Measurements from ENCODE around the gene JMJD1C. TPM values are rescaled to one million over a fixed set of nuclear protein-coding genes. Genes with fewer than 3 reads are reported as not detected.

JMJD1C gene
- total and polyA plus RNA-seq, 10 of the 15 experiments (the other 5 are each of a cell fraction or from before 2014, with no cell fraction given), result 31.2 to 83.3 (median 49.5) TPM

- Histone ChIP-seq H3K27me3 (replicated peaks in 1 of 2; ENCODE audit: control insufficient read depth in 2 of 2, insufficient read depth in 2 of 2, low read length in 1 of 2) (no peaks in the 10 kb centered on the region), H3K9me3 (replicated peaks; ENCODE audit: control insufficient read depth, insufficient read depth, low read length) (no peaks in the 10 kb centered on the region), H3K27ac (ENCODE audit: control insufficient read depth, insufficient read depth) (peak overlapping the region; percentile 81), H3K4me2 (ENCODE audit: control insufficient read depth, insufficient read depth) (peak overlapping the region; percentile 93), H3K4me1 (ENCODE audit: control insufficient read depth, insufficient read depth, low read length) (peaks cover 37% of the 10 kb centered on the region), H3K4me3 (peak overlapping the region; percentile 35), H3K79me2 (ENCODE audit: control insufficient read depth, insufficient read depth, low read length) (peaks cover 99% of the 10 kb centered on the region), H3K9ac (ENCODE audit: control insufficient read depth, insufficient read depth, low read length) (peak overlapping the region; percentile 35; the same call in 1 of the 2 replicates), H4K20me1 (ENCODE audit: control insufficient read depth, insufficient read depth) (no peaks in the 10 kb centered on the region), H2AFZ (ENCODE audit: control insufficient read depth, low read depth, low read length) (no peak overlapping the region), H3K36me3 (ENCODE audit: control insufficient read depth in 2 of 2, insufficient read depth in 2 of 2, low read length in 1 of 2) (peaks cover 0 to 6% of the 10 kb centered on the region in 2 experiments; a peak in 2 of 4 replicates)
- 23% methylated on average over 3 of the region's 3 CpGs for WGBS (ENCODE audit: insufficient coverage, insufficient replicate concordance, low lambda C conversion rate, missing lambda C conversion rate)
- ChIA-PET RAD21 (ENCODE audit: unreplicated experiment) (interaction anchor here (2.8 to 6.7 kb wide), 3 partner anchors 7 to 368 kb away, joined by 7 to 67 read pairs (median 22); no protein-coding TSS in a partner anchor), POLR2A (interaction anchor here (0.7 to 3.5 kb wide), 4 partner anchors 24 to 262 kb away, joined by 3 to 12 read pairs (median 3); no protein-coding TSS in a partner anchor), CTCF (interaction anchor here (1.2 to 3.8 kb wide), 3 partner anchors 20 to 370 kb away, joined by 5 to 17 read pairs (median 14); no protein-coding TSS in a partner anchor), SMC1A (ENCODE audit: uncharacterized antibody, unreplicated experiment) (interaction anchor here (0.7 to 6.9 kb wide), 9 partner anchors 7 to 368 kb away, joined by 3 to 68 read pairs (median 18); no protein-coding TSS in a partner anchor)
- BruUV-seq (replicated peaks), result no TSS peak
- DNase-seq (ENCODE audit: low read depth, low spot score), result no peak
- no peak for FAIRE-seq
- intact Hi-C loops (cut with micrococcal nuclease; ENCODE audit: unreplicated experiment), result loop anchor here (5.0 kb wide), 1 partner anchor 34 kb away; no protein-coding TSS in a partner anchor
- ATAC-seq, result peak; percentile 27
- in situ Hi-C loops (cut with MboI), result no loop called here
- TF ChIP-seq CREB1 (IDR thresholded peaks at IDR 0.05; ENCODE audit: low read depth) (no peak), CBFB (IDR thresholded peaks at IDR 0.05; ENCODE audit: low read depth) (0 out of 2 replicates have a peak, but pooled peaks have one; percentile 2), EZH2 (IDR thresholded peaks at IDR 0.05; ENCODE audit: borderline replicate concordance, control insufficient read depth, low read depth, low read length) (no peak), MLLT1 (IDR thresholded peaks at IDR 0.05) (no peak), BCLAF1 (IDR thresholded peaks at IDR 0.05) (no peak), RAD51 (IDR thresholded peaks at IDR 0.05) (no peak), IRF3 (IDR thresholded peaks at IDR 0.05) (no peak), TCF12 (IDR thresholded peaks at IDR 0.05; ENCODE audit: low read depth, low read length) (no peak), ZNF687 (IDR thresholded peaks at IDR 0.05) (no peak), USF1 (IDR thresholded peaks at IDR 0.05; ENCODE audit: borderline replicate concordance, extremely low read length, insufficient read depth, low read depth, low read length) (no peak), ESRRA (IDR thresholded peaks at IDR 0.05; ENCODE audit: low read length) (no peak), POLR2A (IDR thresholded peaks at IDR 0.05; ENCODE audit: low read depth, low read length) (no peak), EGR1 (IDR thresholded peaks at IDR 0.05; ENCODE audit: borderline replicate concordance in 1 of 2, low read depth in 2 of 2, low read length in 2 of 2) (no peak)
Measured at GRCh38 chr10:63260860-63261251, 204.9 kb downstream of the JMJD1C start.

Data from GM12878 (cell line).